Measurements from ENCODE around the gene METTL24.

The METTL24 gene

DNA sequence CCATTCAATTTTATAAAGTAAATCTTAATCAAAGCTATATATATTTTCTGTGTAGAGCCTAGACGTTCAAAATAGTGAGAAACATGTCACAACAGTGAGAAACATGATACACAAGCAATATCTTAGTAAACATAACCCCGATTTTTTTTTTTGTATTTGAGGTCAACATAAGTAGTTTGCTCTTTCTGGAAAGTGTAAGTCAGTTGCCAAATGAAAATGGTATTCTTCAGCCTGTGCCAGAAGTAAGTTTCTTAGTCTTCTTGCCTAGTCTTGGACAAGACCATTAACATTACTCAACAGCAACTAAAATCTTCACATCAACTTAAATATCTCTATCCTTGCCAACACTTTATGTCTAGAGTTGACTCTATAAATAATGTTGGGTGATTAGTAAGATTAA is 59.7 kb downstream of the METTL24 start:
- TF ChIP-seq, protein P1, sequence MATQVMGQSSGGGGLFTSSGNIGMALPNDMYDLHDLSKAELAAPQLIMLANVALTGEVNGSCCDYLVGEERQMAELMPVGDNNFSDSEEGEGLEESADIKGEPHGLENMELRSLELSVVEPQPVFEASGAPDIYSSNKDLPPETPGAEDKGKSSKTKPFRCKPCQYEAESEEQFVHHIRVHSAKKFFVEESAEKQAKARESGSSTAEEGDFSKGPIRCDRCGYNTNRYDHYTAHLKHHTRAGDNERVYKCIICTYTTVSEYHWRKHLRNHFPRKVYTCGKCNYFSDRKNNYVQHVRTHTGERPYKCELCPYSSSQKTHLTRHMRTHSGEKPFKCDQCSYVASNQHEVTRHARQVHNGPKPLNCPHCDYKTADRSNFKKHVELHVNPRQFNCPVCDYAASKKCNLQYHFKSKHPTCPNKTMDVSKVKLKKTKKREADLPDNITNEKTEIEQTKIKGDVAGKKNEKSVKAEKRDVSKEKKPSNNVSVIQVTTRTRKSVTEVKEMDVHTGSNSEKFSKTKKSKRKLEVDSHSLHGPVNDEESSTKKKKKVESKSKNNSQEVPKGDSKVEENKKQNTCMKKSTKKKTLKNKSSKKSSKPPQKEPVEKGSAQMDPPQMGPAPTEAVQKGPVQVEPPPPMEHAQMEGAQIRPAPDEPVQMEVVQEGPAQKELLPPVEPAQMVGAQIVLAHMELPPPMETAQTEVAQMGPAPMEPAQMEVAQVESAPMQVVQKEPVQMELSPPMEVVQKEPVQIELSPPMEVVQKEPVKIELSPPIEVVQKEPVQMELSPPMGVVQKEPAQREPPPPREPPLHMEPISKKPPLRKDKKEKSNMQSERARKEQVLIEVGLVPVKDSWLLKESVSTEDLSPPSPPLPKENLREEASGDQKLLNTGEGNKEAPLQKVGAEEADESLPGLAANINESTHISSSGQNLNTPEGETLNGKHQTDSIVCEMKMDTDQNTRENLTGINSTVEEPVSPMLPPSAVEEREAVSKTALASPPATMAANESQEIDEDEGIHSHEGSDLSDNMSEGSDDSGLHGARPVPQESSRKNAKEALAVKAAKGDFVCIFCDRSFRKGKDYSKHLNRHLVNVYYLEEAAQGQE (IDR thresholded peaks at IDR 0.05; ENCODE audit: insufficient replicate concordance, low read depth): no peak
- TF ChIP-seq SPI1 (IDR thresholded peaks at IDR 0.05; ENCODE audit: borderline replicate concordance, low read depth): no peak
- no peak for TF ChIP-seq GABPA (IDR thresholded peaks at IDR 0.05; ENCODE audit: low read depth)
- TF ChIP-seq, protein P2, sequence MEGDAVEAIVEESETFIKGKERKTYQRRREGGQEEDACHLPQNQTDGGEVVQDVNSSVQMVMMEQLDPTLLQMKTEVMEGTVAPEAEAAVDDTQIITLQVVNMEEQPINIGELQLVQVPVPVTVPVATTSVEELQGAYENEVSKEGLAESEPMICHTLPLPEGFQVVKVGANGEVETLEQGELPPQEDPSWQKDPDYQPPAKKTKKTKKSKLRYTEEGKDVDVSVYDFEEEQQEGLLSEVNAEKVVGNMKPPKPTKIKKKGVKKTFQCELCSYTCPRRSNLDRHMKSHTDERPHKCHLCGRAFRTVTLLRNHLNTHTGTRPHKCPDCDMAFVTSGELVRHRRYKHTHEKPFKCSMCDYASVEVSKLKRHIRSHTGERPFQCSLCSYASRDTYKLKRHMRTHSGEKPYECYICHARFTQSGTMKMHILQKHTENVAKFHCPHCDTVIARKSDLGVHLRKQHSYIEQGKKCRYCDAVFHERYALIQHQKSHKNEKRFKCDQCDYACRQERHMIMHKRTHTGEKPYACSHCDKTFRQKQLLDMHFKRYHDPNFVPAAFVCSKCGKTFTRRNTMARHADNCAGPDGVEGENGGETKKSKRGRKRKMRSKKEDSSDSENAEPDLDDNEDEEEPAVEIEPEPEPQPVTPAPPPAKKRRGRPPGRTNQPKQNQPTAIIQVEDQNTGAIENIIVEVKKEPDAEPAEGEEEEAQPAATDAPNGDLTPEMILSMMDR (IDR thresholded peaks at IDR 0.05; ENCODE audit: insufficient read depth, low read length): no peak
- TF ChIP-seq POLR2AphosphoS5 (IDR thresholded peaks at IDR 0.05; ENCODE audit: low read depth): no peak
- no peak overlapping the region for H3K4me3 ChIP-seq (replicated peaks; ENCODE audit: insufficient read depth, low read length)
- no peak overlapping the region for H3K27ac ChIP-seq (replicated peaks)
- H3K27me3 ChIP-seq (ENCODE audit: insufficient read depth, poor library complexity, severe bottlenecking): peaks cover 7% of the 10 kb centered on the region
- DNase-seq (ENCODE audit: low read depth in 1 of 2, low spot score in 1 of 2): no peak

DNA sequence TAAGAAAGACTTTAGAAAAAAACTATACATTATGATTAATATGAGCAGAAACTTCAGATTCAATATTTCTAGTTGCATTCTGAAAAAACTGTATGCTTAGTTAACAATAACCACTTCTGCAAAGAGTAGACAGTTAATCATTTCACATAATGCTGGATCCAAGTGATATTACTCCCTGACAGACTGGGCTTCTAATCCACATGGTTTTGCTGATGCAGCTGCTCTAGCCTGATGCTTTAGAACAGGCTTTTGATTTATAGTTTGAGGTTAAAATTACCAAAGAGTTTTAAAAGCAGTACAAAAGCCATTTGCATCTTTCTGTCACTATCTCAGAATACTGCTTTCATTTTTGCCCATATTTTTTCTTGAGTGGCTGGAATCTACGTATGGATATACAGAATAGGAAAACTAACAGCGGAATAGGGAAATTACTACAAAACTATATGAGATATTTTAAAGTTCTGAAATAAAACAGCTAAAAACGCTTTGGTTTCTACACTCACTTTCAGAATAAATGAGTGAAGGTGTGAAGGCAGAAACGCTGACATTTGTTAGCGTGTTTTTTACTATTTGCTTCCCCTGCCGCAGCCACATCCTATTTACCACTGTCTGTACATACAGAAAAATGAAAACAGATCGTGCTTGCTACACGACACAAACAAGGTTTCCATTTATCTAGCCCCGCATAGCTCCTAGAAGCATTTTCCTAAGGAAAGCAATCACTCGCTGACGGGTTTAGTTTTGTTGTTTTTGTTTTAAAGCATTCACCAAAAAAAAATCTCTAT is 61.7 kb downstream of the METTL24 start:
- no peak for DNase-seq (ENCODE audit: low read depth in 1 of 2, low spot score in 1 of 2)
- no peak overlapping the region for H3K27ac ChIP-seq (replicated peaks)
- no peak overlapping the region for H3K4me3 ChIP-seq (replicated peaks; ENCODE audit: insufficient read depth, low read length)
- TF ChIP-seq, protein P2 (IDR thresholded peaks at IDR 0.05; ENCODE audit: insufficient read depth, low read length): no peak
- TF ChIP-seq GABPA (IDR thresholded peaks at IDR 0.05; ENCODE audit: low read depth): no peak
- TF ChIP-seq SPI1 (IDR thresholded peaks at IDR 0.05; ENCODE audit: borderline replicate concordance, low read depth): no peak
- no peak for TF ChIP-seq POLR2AphosphoS5 (IDR thresholded peaks at IDR 0.05; ENCODE audit: low read depth)
- TF ChIP-seq, protein P1 (IDR thresholded peaks at IDR 0.05; ENCODE audit: insufficient replicate concordance, low read depth): no peak
- H3K27me3 ChIP-seq (ENCODE audit: insufficient read depth, poor library complexity, severe bottlenecking): peaks cover 7% of the 10 kb centered on the region

DNA sequence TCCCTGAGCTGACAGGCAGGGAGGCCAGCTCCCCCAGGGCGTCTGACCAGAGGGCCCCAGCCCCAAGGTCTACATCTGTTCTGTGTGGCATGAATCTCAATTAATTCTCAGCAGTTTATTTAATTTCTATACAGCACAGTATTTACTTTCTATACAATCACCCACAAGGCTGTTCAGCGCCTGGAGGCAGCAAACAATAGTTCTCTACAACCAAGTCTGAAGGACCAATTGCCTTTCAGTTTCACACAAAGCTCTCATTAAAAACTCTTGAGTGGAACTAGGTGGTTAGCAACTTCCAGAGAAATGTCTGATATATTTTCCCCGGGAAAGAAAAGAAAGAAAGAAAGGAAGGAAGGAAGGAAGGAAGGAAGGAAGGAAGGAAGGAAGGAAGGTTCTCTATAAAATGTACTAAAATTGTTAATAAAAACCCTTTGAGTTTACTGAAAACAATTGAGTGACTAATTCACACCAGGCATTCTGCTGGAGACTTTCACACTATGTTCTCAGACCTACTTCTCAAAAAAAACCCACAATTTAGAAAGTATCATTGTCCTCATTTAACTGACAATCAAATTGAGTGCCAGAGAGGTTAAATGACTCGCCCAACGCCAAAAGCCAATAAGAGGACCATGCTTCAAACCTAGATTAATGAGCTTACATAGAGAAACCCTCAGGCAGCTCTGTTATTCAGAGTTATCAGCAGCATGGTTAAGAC is 62.5 kb downstream of the METTL24 start:
- Histone ChIP-seq H3K27ac (replicated peaks) (no peak overlapping the region), H3K27me3 (ENCODE audit: insufficient read depth, poor library complexity, severe bottlenecking) (peaks cover 7% of the 10 kb centered on the region), H3K4me3 (replicated peaks; ENCODE audit: insufficient read depth, low read length) (no peak overlapping the region)
- no peak for DNase-seq (ENCODE audit: low read depth in 1 of 2, low spot score in 1 of 2)
- TF ChIP-seq, protein P1 (IDR thresholded peaks at IDR 0.05; ENCODE audit: insufficient replicate concordance, low read depth): no peak
- TF ChIP-seq SPI1 (IDR thresholded peaks at IDR 0.05; ENCODE audit: borderline replicate concordance, low read depth) (no peak), POLR2AphosphoS5 (IDR thresholded peaks at IDR 0.05; ENCODE audit: low read depth) (no peak), GABPA (IDR thresholded peaks at IDR 0.05; ENCODE audit: low read depth) (no peak)
- TF ChIP-seq, protein P2 (IDR thresholded peaks at IDR 0.05; ENCODE audit: insufficient read depth, low read length): no peak
